ENCODE measurements around the gene PCSK1N.
"Not testable (repeated sequence)": the region's sequence is repeated elsewhere in the genome, so short reads cannot be mapped to it uniquely, and the experiment has no call there.

The PCSK1N gene

GRCh38 chrX:48835524-48836329 is at the start of gene PCSK1N:
Gene PCSK1N (minus strand): TSS chrX:48835610. CDS start chrX:48835532, 78 bp downstream.
- peak in 47 of 56 donors; percentile 1 to 75 (median 26) for DNase-seq

GRCh38 chrX:48883729-48884128 is 48.3 kb upstream of the PCSK1N start:
- no peak for DNase-seq

- not testable (repeated sequence) for DNase-seq
Measured at GRCh38 chrX:48876944-48877343, 41.5 kb upstream of the PCSK1N start.

GRCh38 chrX:48872017-48872416 is 36.6 kb upstream of the PCSK1N start:
- DNase-seq: not testable (repeated sequence)

- no peak for DNase-seq
Measured at GRCh38 chrX:48864210-48864609, 28.8 kb upstream of the PCSK1N start.

- no peak for DNase-seq
Measured at GRCh38 chrX:48854898-48855297, 19.5 kb upstream of the PCSK1N start.

GRCh38 chrX:48854121-48854804 is 18.9 kb upstream of the PCSK1N start:
- not testable (repeated sequence) for DNase-seq

- not testable (repeated sequence) for DNase-seq
Measured at GRCh38 chrX:48853494-48853893, 18.1 kb upstream of the PCSK1N start.

- no peak for DNase-seq
Measured at GRCh38 chrX:48852857-48853256, 17.4 kb upstream of the PCSK1N start.

- no peak for DNase-seq
Measured at GRCh38 chrX:48848847-48849246, 13.4 kb upstream of the PCSK1N start.

- no peak for DNase-seq
Measured at GRCh38 chrX:48839686-48840085, 4.3 kb upstream of the PCSK1N start.

GRCh38 chrX:48834383-48834709 is 1.1 kb downstream of the PCSK1N start:
- DNase-seq: peak in 3 of 56 donors; percentile 2 to 22 (median 15)

- peak in 1 of 56 donors; percentile 10 for DNase-seq
Measured at GRCh38 chrX:48833542-48834138, 1.8 kb downstream of the PCSK1N start.

GRCh38 chrX:48831909-48832291 is 3.5 kb downstream of the PCSK1N start:
- DNase-seq: no peak

- no peak for DNase-seq
Measured at GRCh38 chrX:48831136-48831908, 4.1 kb downstream of the PCSK1N start.

GRCh38 chrX:48829016-48829735 is 6.2 kb downstream of the PCSK1N start:
- DNase-seq: no peak

- no peak for DNase-seq
Measured at GRCh38 chrX:48827654-48827968, 7.8 kb downstream of the PCSK1N start.

- DNase-seq: no peak
Measured at GRCh38 chrX:48826876-48827653, 8.3 kb downstream of the PCSK1N start.

- no peak for DNase-seq
Measured at GRCh38 chrX:48826135-48826875, 9.1 kb downstream of the PCSK1N start, which contains the start of gene ERAS. Gene ERAS (plus strand): TSS chrX:48826513. CDS start chrX:48829124, 2,611 bp downstream.
